ENCODE results near the gene TTC28. TPM values are rescaled to one million over a fixed set of nuclear protein-coding genes. Genes with fewer than 3 reads are reported as not detected.

Gene TTC28
- polyA plus RNA-seq, 6 donors from 2014 or later = 2.2 to 5.0 (median 2.9) TPM

GRCh38 chr22:28442711-28443525 lies 236.7 kb downstream of the TTC28 start:
- peaks cover 7 to 21% (median 16%) of the 10 kb centered on the region in 3 donors for H3K4me1 Mint-ChIP-seq
- no peak for DNase-seq
- peaks cover 8 to 44% (median 32%) of the 10 kb centered on the region in 3 donors for H3K27me3 Mint-ChIP-seq

GRCh38 chr22:28442264-28442710 lies 237.4 kb downstream of the TTC28 start:
- Mint-ChIP-seq H3K27me3 (peaks cover 8 to 44% (median 32%) of the 10 kb centered on the region in 3 donors), H3K36me3 (no peaks in the 10 kb centered on the region), H3K4me3 (peak overlapping the region; percentile 72 to 89 (median 82)), H3K27ac (peak overlapping the region in 1 of 6 donors; percentile 56), H3K4me1 (peaks cover 7 to 21% (median 16%) of the 10 kb centered on the region in 3 donors), H3K9me3 (no peaks in the 10 kb centered on the region)
- DNase-seq (peak; percentile 48), ATAC-seq (ENCODE audit: low read depth in 2 of 2) (peak; percentile 87 to 91)

More at GRCh38 chr22:28442711-28443525, 236.7 kb downstream of the TTC28 start:
- Mint-ChIP-seq H3K9me3 (no peaks in the 10 kb centered on the region), H3K4me3 (peak overlapping the region; percentile 72 to 89 (median 82)), H3K27ac (peak overlapping the region in 1 of 6 donors; percentile 56), H3K36me3 (no peaks in the 10 kb centered on the region)
- ATAC-seq (ENCODE audit: low read depth in 2 of 2) = peak in 1 of 2 donors; percentile 38

- Mint-ChIP-seq H3K4me1 (peaks cover 7 to 21% (median 16%) of the 10 kb centered on the region in 3 donors), H3K27me3 (peaks cover 8 to 42% (median 32%) of the 10 kb centered on the region in 3 donors), H3K9me3 (no peaks in the 10 kb centered on the region), H3K36me3 (no peaks in the 10 kb centered on the region), H3K4me3 (peak overlapping the region; percentile 2 to 78 (median 72)), H3K27ac (peak overlapping the region in 1 of 6 donors; percentile 40)
- no peak for DNase-seq
- ATAC-seq (ENCODE audit: low read depth in 2 of 2) = no peak
These were observed 237.8 kb downstream of the TTC28 start for GRCh38 chr22:28441720-28442263.

GRCh38 chr22:28440592-28441390 lies 238.8 kb downstream of the TTC28 start:
- H3K9me3 Mint-ChIP-seq = no peaks in the 10 kb centered on the region
- peaks cover 7 to 21% (median 16%) of the 10 kb centered on the region in 3 donors for H3K4me1 Mint-ChIP-seq
- DNase-seq (no peak), ATAC-seq (ENCODE audit: low read depth in 2 of 2) (no peak)
- peaks cover 8 to 35% (median 27%) of the 10 kb centered on the region in 3 donors for H3K27me3 Mint-ChIP-seq
- H3K27ac Mint-ChIP-seq = no peak overlapping the region
- no peak overlapping the region for H3K4me3 Mint-ChIP-seq
- no peaks in the 10 kb centered on the region for H3K36me3 Mint-ChIP-seq

- no peak for DNase-seq
These were observed 241.4 kb downstream of the TTC28 start for GRCh38 chr22:28438183-28438768.

GRCh38 chr22:28435982-28436381 lies 243.7 kb downstream of the TTC28 start:
- DNase-seq = no peak
- ATAC-seq (ENCODE audit: low read depth in 2 of 2) = no peak
- Mint-ChIP-seq H3K9me3 (no peaks in the 10 kb centered on the region), H3K27ac (no peak overlapping the region), H3K36me3 (no peaks in the 10 kb centered on the region), H3K4me1 (no peaks in the 10 kb centered on the region), H3K27me3 (peaks cover 3 to 5% (median 3%) of the 10 kb centered on the region in 3 donors), H3K4me3 (no peak overlapping the region)

More at GRCh38 chr22:28438183-28438768, 241.4 kb downstream of the TTC28 start:
- Mint-ChIP-seq H3K27ac (no peak overlapping the region), H3K27me3 (peaks cover under 1 to 17% (median 10%) of the 10 kb centered on the region in 3 donors), H3K4me3 (no peak overlapping the region), H3K9me3 (no peaks in the 10 kb centered on the region), H3K4me1 (peaks cover 7 to 17% (median 12%) of the 10 kb centered on the region in 3 donors), H3K36me3 (no peaks in the 10 kb centered on the region)
- ATAC-seq (ENCODE audit: low read depth in 2 of 2) = no peak

- DNase-seq = no peak
- no peak overlapping the region for H3K27ac Mint-ChIP-seq
- no peaks in the 10 kb centered on the region for H3K9me3 Mint-ChIP-seq
- H3K36me3 Mint-ChIP-seq = no peaks in the 10 kb centered on the region
- no peaks in the 10 kb centered on the region for H3K4me1 Mint-ChIP-seq
- H3K27me3 Mint-ChIP-seq = peaks cover 3 to 8% (median 5%) of the 10 kb centered on the region in 3 donors
- H3K4me3 Mint-ChIP-seq = no peak overlapping the region
- no peak for ATAC-seq (ENCODE audit: low read depth in 2 of 2)
These were observed 244.4 kb downstream of the TTC28 start for GRCh38 chr22:28435140-28435768.

GRCh38 chr22:28430466-28431025 lies 249.1 kb downstream of the TTC28 start:
- H3K4me1 Mint-ChIP-seq = no peaks in the 10 kb centered on the region

GRCh38 chr22:28429711-28430110 lies 249.9 kb downstream of the TTC28 start:
- H3K4me3 Mint-ChIP-seq = no peak overlapping the region
- no peak overlapping the region for H3K27ac Mint-ChIP-seq
- DNase-seq (no peak), ATAC-seq (ENCODE audit: low read depth in 2 of 2) (no peak)
- peaks cover 0 to 8% (median 8%) of the 10 kb centered on the region in 3 donors for H3K27me3 Mint-ChIP-seq
- no peaks in the 10 kb centered on the region for H3K36me3 Mint-ChIP-seq
- no peaks in the 10 kb centered on the region for H3K9me3 Mint-ChIP-seq
- no peaks in the 10 kb centered on the region for H3K4me1 Mint-ChIP-seq

More at GRCh38 chr22:28430466-28431025, 249.1 kb downstream of the TTC28 start:
- Mint-ChIP-seq H3K9me3 (no peaks in the 10 kb centered on the region), H3K27ac (no peak overlapping the region), H3K36me3 (no peaks in the 10 kb centered on the region), H3K27me3 (peaks cover 0 to 8% (median 8%) of the 10 kb centered on the region in 3 donors), H3K4me3 (no peak overlapping the region)
- DNase-seq = no peak
- no peak for ATAC-seq (ENCODE audit: low read depth in 2 of 2)

- peaks cover 0 to 8% (median 8%) of the 10 kb centered on the region in 3 donors for H3K27me3 Mint-ChIP-seq
- no peaks in the 10 kb centered on the region for H3K36me3 Mint-ChIP-seq
- H3K9me3 Mint-ChIP-seq = no peaks in the 10 kb centered on the region
- no peak overlapping the region for H3K4me3 Mint-ChIP-seq
- ATAC-seq (ENCODE audit: low read depth in 2 of 2) (no peak), DNase-seq (no peak)
- no peak overlapping the region for H3K27ac Mint-ChIP-seq
- H3K4me1 Mint-ChIP-seq = no peaks in the 10 kb centered on the region
These were observed 251.4 kb downstream of the TTC28 start for GRCh38 chr22:28428271-28428670.

- Mint-ChIP-seq H3K27me3 (peaks cover 0 to 8% (median 5%) of the 10 kb centered on the region in 3 donors), H3K9me3 (no peaks in the 10 kb centered on the region), H3K4me1 (no peaks in the 10 kb centered on the region), H3K4me3 (no peak overlapping the region), H3K36me3 (no peaks in the 10 kb centered on the region), H3K27ac (no peak overlapping the region)
- DNase-seq = no peak
- ATAC-seq (ENCODE audit: low read depth in 2 of 2) = no peak
These were observed 253.1 kb downstream of the TTC28 start for GRCh38 chr22:28426346-28427132.

- Mint-ChIP-seq H3K27me3 (peaks cover 0 to 5% (median 0%) of the 10 kb centered on the region in 3 donors), H3K27ac (no peak overlapping the region), H3K4me1 (no peaks in the 10 kb centered on the region), H3K4me3 (no peak overlapping the region), H3K36me3 (no peaks in the 10 kb centered on the region), H3K9me3 (no peaks in the 10 kb centered on the region)
- no peak for ATAC-seq (ENCODE audit: low read depth in 2 of 2)
- no peak for DNase-seq
These were observed 254.4 kb downstream of the TTC28 start for GRCh38 chr22:28425211-28425610.
